Measurements from ENCODE around the gene DNAJC7.
A peak's percentile ranks its signal among the peaks of the same experiment; 100 is the strongest.

DNAJC7 gene

GRCh38 chr17:42016941-42017865 lies at the start of gene DNAJC7:
TSS of gene DNAJC7 (minus strand) at chr17:42017439. CDS start at chr17:42017416, 23 bp downstream.
- DNase-seq, result peak; percentile 89

- no peak for DNase-seq
These were observed 48.0 kb upstream of the DNAJC7 start for GRCh38 chr17:42065201-42065600.

GRCh38 chr17:42062681-42063080 lies 45.4 kb upstream of the DNAJC7 start:
- no peak for DNase-seq

- DNase-seq, result no peak
These were observed 44.6 kb upstream of the DNAJC7 start for GRCh38 chr17:42061646-42062487.

GRCh38 chr17:42060231-42060630 lies 43.0 kb upstream of the DNAJC7 start:
- no peak for DNase-seq

GRCh38 chr17:42059815-42060214 lies 42.6 kb upstream of the DNAJC7 start:
- DNase-seq, result no peak

GRCh38 chr17:42058063-42058462 lies 40.8 kb upstream of the DNAJC7 start:
- DNase-seq, result no peak

- no peak for DNase-seq
These were observed 39.4 kb upstream of the DNAJC7 start for GRCh38 chr17:42056635-42057034.

- no peak for DNase-seq
These were observed 38.3 kb upstream of the DNAJC7 start for GRCh38 chr17:42055496-42055895.

GRCh38 chr17:42055027-42055426 lies 37.8 kb upstream of the DNAJC7 start:
- DNase-seq, result no peak

- no peak for DNase-seq
These were observed 36.7 kb upstream of the DNAJC7 start for GRCh38 chr17:42053731-42054500.

- DNase-seq, result no peak
These were observed 35.2 kb upstream of the DNAJC7 start for GRCh38 chr17:42052346-42052877.

GRCh38 chr17:42051645-42052044 lies 34.4 kb upstream of the DNAJC7 start:
- no peak for DNase-seq

- no peak for DNase-seq
These were observed 33.8 kb upstream of the DNAJC7 start for GRCh38 chr17:42051013-42051400.

GRCh38 chr17:42050393-42051012 lies 33.3 kb upstream of the DNAJC7 start, which contains the start of gene C17orf113:
TSS of gene C17orf113 (minus strand) at chr17:42050601. CDS start at chr17:42043376, 7,225 bp downstream.
- DNase-seq, result peak; percentile 19

- DNase-seq, result no peak
These were observed 32.7 kb upstream of the DNAJC7 start for GRCh38 chr17:42049834-42050392.

GRCh38 chr17:42047343-42047742 lies 30.1 kb upstream of the DNAJC7 start:
- no peak for DNase-seq

- no peak for DNase-seq
These were observed 28.5 kb upstream of the DNAJC7 start for GRCh38 chr17:42045719-42046118.

GRCh38 chr17:42042598-42043319 lies 25.5 kb upstream of the DNAJC7 start:
- DNase-seq, result no peak

- DNase-seq, result no peak
These were observed 24.4 kb upstream of the DNAJC7 start for GRCh38 chr17:42041619-42042018.

- DNase-seq, result no peak
These were observed 23.6 kb upstream of the DNAJC7 start for GRCh38 chr17:42040818-42041217.
